HEK293 (cell line): ENCODE data around the gene PVRIG.

Source experiments
- BCL6B ChIP-seq: fragments of 450-650 bp; formaldehyde crosslinking; IDR thresholded peaks from 2 replicates; pipeline ENCODE4 v1.5.1; 2017; ENCODE audit warnings: missing biosample characterization, missing genetic modification characterization
- FEZF1 ChIP-seq: fragments of 450-650 bp; formaldehyde crosslinking; IDR thresholded peaks from 2 replicates; pipeline ENCODE4 v1.5.1; 2016; ENCODE audit warnings: missing biosample characterization, missing genetic modification characterization
- GFI1B ChIP-seq: fragments of 450-650 bp; formaldehyde crosslinking; IDR thresholded peaks from 2 replicates; pipeline ENCODE4 v1.5.1; 2016; ENCODE audit warnings: missing biosample characterization, missing genetic modification characterization
- KLF7 ChIP-seq: fragments of 450-650 bp; formaldehyde crosslinking; IDR thresholded peaks from 2 replicates; pipeline ENCODE4 v1.5.1; 2016; ENCODE audit warnings: missing biosample characterization, missing genetic modification characterization, borderline replicate concordance
- KLF9 ChIP-seq: fragments of 450-650 bp; formaldehyde crosslinking; IDR thresholded peaks from 2 replicates; pipeline ENCODE4 v1.5.1; 2016; ENCODE audit warnings: missing biosample characterization, missing genetic modification characterization, low read depth
- MEIS1 ChIP-seq: sonication (generic); formaldehyde crosslinking; IDR thresholded peaks from 2 replicates; pipeline ENCODE4 v1.8.1; 2022; ENCODE audit warnings: missing genetic modification reagents, mild to moderate bottlenecking, borderline replicate concordance
- MZF1 ChIP-seq: fragments of 450-650 bp; formaldehyde crosslinking; IDR thresholded peaks from 2 replicates; pipeline ENCODE4 v1.5.1; 2017; ENCODE audit warnings: missing biosample characterization, missing genetic modification characterization, borderline replicate concordance
- SCRT1 ChIP-seq: fragments of 450-650 bp; formaldehyde crosslinking; IDR thresholded peaks from 2 replicates; pipeline ENCODE4 v1.5.1; 2016; ENCODE audit warnings: missing biosample characterization, missing genetic modification characterization, borderline replicate concordance
- SCRT2 ChIP-seq: fragments of 450-650 bp; formaldehyde crosslinking; IDR thresholded peaks from 2 replicates; pipeline ENCODE4 v1.5.1; 2016; ENCODE audit warnings: missing biosample characterization, missing genetic modification characterization
- SP7 ChIP-seq: fragments of 450-650 bp; formaldehyde crosslinking; IDR thresholded peaks from 2 replicates; pipeline ENCODE4 v1.5.1; 2016; ENCODE audit warnings: missing biosample characterization, missing genetic modification characterization
- TCF7L2 ChIP-seq: IDR thresholded peaks from 2 replicates; pipeline ENCODE4 v1.6.1; 2011; ENCODE audit warnings: low read depth, mild to moderate bottlenecking, inconsistent platforms, low read length, moderate library complexity, borderline replicate concordance
- TSHZ1 ChIP-seq: fragments of 450-650 bp; formaldehyde crosslinking; IDR thresholded peaks from 2 replicates; pipeline ENCODE4 v1.5.1; 2016; ENCODE audit warnings: missing biosample characterization, missing genetic modification characterization, borderline replicate concordance
- WT1 ChIP-seq: fragments of 450-650 bp; formaldehyde crosslinking; IDR thresholded peaks from 2 replicates; pipeline ENCODE4 v1.5.1; 2016; ENCODE audit warnings: missing biosample characterization, missing genetic modification characterization
- ZEB2 ChIP-seq: fragments of 450-650 bp; formaldehyde crosslinking; IDR thresholded peaks from 2 replicates; pipeline ENCODE4 v1.5.1; 2016; ENCODE audit warnings: missing biosample characterization, missing genetic modification characterization
- ZNF2 ChIP-seq: fragments of 450-650 bp; formaldehyde crosslinking; IDR thresholded peaks from 2 replicates; pipeline ENCODE4 v1.5.1; 2016; ENCODE audit warnings: missing biosample characterization, missing genetic modification characterization
- ZNF324 ChIP-seq: fragments of 450-650 bp; formaldehyde crosslinking; IDR thresholded peaks from 2 replicates; pipeline ENCODE4 v1.5.1; 2016; ENCODE audit warnings: missing biosample characterization, missing genetic modification characterization
- ZNF488 ChIP-seq: fragments of 450-650 bp; formaldehyde crosslinking; IDR thresholded peaks from 2 replicates; pipeline ENCODE4 v1.5.1; 2016; ENCODE audit warnings: missing biosample characterization, missing genetic modification characterization
- ZNF518A ChIP-seq: fragments of 450-650 bp; formaldehyde crosslinking; conservative IDR thresholded peaks from 2 replicates; pipeline ENCODE4 v1.5.1; 2016; ENCODE audit warnings: low read depth, missing biosample characterization, missing genetic modification characterization
- ZNF561 ChIP-seq: fragments of 450-650 bp; IDR thresholded peaks from 2 replicates; pipeline ENCODE4 v1.5.1; 2018; ENCODE audit warnings: missing biosample characterization, missing genetic modification characterization, borderline replicate concordance
- ZNF600 ChIP-seq: fragments of 450-650 bp; formaldehyde crosslinking; IDR thresholded peaks from 2 replicates; pipeline ENCODE4 v1.5.1; 2016; ENCODE audit warnings: missing biosample characterization, missing genetic modification characterization
- ZNF639 ChIP-seq: fragments of 450-650 bp; formaldehyde crosslinking; IDR thresholded peaks from 2 replicates; pipeline ENCODE4 v1.5.1; 2016; ENCODE audit warnings: missing biosample characterization, missing genetic modification characterization
- ZNF843 ChIP-seq: fragments of 450-650 bp; formaldehyde crosslinking; IDR thresholded peaks from 2 replicates; pipeline ENCODE4 v1.5.1; 2016; ENCODE audit warnings: missing biosample characterization, missing genetic modification characterization
- TF ChIP-seq, protein P1 (sequence below): fragments of 450-650 bp; formaldehyde crosslinking; IDR thresholded peaks from 2 replicates; pipeline ENCODE4 v1.5.1; 2016; ENCODE audit warnings: missing biosample characterization, missing genetic modification characterization
- TF ChIP-seq, protein P2 (sequence below): fragments of 450-650 bp; formaldehyde crosslinking; IDR thresholded peaks from 2 replicates; pipeline ENCODE4 v1.5.1; 2016; ENCODE audit warnings: missing biosample characterization, missing genetic modification characterization

PVRIG gene

GRCh38 chr7:100264669-100265165 is 45.0 kb downstream of the PVRIG start (continued):
- peak; percentile 34; the same call in 1 of the 2 replicates for TF ChIP-seq MZF1 (tag by site-specific recombination)
- peak; percentile 95 for TF ChIP-seq FEZF1 (tag by site-specific recombination)
- peak; percentile 90 for TF ChIP-seq TCF7L2
- 0 out of 2 replicates have a peak, but pooled peaks have one; percentile 24 for TF ChIP-seq ZNF600 (tag by site-specific recombination)
- TF ChIP-seq ZEB2, result peak; percentile 91
- TF ChIP-seq TSHZ1, result peak; percentile 59; the same call in 1 of the 2 replicates
- peak; percentile 88 for TF ChIP-seq ZNF561 (tag by site-specific recombination)
- TF ChIP-seq, protein P1, sequence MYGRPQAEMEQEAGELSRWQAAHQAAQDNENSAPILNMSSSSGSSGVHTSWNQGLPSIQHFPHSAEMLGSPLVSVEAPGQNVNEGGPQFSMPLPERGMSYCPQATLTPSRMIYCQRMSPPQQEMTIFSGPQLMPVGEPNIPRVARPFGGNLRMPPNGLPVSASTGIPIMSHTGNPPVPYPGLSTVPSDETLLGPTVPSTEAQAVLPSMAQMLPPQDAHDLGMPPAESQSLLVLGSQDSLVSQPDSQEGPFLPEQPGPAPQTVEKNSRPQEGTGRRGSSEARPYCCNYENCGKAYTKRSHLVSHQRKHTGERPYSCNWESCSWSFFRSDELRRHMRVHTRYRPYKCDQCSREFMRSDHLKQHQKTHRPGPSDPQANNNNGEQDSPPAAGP (tag by site-specific recombination), result peak; percentile 96
- peak; percentile 26; the same call in 1 of the 2 replicates for TF ChIP-seq BCL6B (tag by site-specific recombination)
- peak; percentile 97 for TF ChIP-seq KLF7 (tag by site-specific recombination)
- TF ChIP-seq ZNF843, result peak; percentile 97
- TF ChIP-seq ZNF2 (tag by site-specific recombination), result peak; percentile 58; the same call in 1 of the 2 replicates
- peak; percentile 95; the same call in 1 of the 2 replicates for TF ChIP-seq GFI1B (tag by site-specific recombination)
- TF ChIP-seq, protein P2, sequence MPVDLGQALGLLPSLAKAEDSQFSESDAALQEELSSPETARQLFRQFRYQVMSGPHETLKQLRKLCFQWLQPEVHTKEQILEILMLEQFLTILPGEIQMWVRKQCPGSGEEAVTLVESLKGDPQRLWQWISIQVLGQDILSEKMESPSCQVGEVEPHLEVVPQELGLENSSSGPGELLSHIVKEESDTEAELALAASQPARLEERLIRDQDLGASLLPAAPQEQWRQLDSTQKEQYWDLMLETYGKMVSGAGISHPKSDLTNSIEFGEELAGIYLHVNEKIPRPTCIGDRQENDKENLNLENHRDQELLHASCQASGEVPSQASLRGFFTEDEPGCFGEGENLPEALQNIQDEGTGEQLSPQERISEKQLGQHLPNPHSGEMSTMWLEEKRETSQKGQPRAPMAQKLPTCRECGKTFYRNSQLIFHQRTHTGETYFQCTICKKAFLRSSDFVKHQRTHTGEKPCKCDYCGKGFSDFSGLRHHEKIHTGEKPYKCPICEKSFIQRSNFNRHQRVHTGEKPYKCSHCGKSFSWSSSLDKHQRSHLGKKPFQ (tag by site-specific recombination), result peak; percentile 88
- TF ChIP-seq SCRT2 (tag by site-specific recombination), result peak; percentile 75
- TF ChIP-seq ZNF324 (tag by site-specific recombination), result 0 out of 2 replicates have a peak, but pooled peaks have one; percentile 70
- TF ChIP-seq KLF9 (tag by site-specific recombination), result peak; percentile 42; the same call in 1 of the 2 replicates
- TF ChIP-seq MEIS1 (CRISPR knock-in tag), result 0 out of 2 replicates have a peak, but pooled peaks have one; percentile 48
- TF ChIP-seq SCRT1 (tag by site-specific recombination), result peak; percentile 87; the same call in 1 of the 2 replicates
- peak; percentile 85 for TF ChIP-seq ZNF639
- 0 out of 2 replicates have a peak, but pooled peaks have one; percentile 15 for TF ChIP-seq ZNF518A (tag by site-specific recombination)
- peak; percentile 68 for TF ChIP-seq WT1 (tag by site-specific recombination)
- TF ChIP-seq SP7 (tag by site-specific recombination), result peak; percentile 100
- peak; percentile 84 for TF ChIP-seq ZNF488 (tag by site-specific recombination)
